Stimulated activated CD8-positive, alpha-beta memory T cell treated with anti-CD3 and anti-CD28 coated beads, Interleukin-12 subunit alpha, Interleukin-12 subunit beta, amount 100 ng/mL, for 1 hour (primary cell): ENCODE results near the gene RPL32.

Source experiments
- DNase-seq: peaks from one replicate; pipeline ENCODE4 v3.0.0-alpha.2; 2020; ENCODE audit warnings: low read depth

Gene RPL32

GRCh38 chr3:12832350-12833221, 8.8 kb downstream of the RPL32 start:
- DNase-seq: no peak

DNA sequence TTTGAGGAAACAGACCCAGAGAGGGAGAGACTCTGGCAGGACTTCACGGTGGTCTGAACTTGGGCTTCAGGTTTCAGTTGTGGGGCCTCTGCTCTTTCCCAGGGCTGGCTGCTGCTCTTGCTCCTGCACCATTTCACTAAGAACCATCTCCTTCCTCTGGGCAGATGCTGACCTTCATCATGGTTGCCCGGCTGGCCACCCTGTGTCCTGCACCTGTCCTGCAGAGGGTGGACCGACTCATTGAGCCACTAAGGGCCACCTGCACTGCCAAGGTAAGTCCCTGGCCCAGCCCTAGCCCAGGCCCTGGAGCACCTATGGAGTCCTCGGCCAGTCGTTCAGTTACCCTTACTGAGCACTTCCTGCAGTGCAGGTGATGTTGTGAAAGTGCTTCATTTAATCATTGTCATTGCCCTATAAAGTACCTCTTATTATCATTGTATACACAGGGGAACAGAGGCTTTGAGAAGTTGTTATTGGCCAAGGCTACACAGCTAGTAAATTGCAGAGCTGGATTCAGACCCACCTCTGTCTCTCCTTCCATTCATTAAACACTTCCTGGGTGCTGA, 10.0 kb downstream of the RPL32 start:
- DNase-seq: no peak

GRCh38 chr3:12830785-12831156, 10.6 kb downstream of the RPL32 start:
- DNase-seq: no peak

GRCh38 chr3:12829886-12830784, 11.2 kb downstream of the RPL32 start:
- DNase-seq: no peak

DNA sequence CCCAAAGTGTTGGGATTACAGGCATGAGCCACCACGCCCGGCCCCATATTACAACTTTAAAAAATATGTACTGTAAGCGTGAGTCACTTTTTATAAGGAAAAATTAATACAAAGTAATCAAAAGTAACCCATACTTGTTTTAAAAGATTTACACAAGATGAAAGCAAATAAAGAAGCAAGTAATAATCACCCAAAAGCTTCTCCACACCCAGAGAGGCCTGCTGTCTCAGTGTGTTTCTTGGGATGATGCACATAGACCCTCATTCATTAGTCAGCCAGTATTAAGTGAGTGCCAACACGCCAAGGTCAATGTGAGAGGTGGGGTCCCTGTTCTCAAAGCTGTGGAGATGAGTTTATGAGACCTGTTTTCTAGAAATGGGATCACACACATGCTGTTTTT, 12.0 kb downstream of the RPL32 start:
- DNase-seq: no peak

DNA sequence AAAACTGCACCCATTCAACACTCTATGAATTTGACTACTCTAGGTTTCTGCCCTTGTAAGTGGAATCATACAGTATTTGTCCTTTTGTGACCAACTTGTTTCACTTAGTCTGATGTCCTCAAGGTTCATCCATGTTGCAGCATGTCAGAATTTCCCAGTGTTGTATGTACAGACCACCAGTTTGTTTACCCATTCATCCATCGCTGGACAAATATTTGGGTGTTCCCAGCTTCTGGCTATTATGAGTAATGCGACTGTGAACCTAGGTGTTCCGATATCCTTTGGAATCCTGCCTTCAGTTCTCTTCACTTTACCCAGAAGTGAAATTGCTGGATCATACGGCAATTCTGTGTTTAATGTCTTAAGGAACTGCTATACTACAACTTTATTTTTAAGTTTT, 12.6 kb downstream of the RPL32 start:
- DNase-seq: no peak

DNA sequence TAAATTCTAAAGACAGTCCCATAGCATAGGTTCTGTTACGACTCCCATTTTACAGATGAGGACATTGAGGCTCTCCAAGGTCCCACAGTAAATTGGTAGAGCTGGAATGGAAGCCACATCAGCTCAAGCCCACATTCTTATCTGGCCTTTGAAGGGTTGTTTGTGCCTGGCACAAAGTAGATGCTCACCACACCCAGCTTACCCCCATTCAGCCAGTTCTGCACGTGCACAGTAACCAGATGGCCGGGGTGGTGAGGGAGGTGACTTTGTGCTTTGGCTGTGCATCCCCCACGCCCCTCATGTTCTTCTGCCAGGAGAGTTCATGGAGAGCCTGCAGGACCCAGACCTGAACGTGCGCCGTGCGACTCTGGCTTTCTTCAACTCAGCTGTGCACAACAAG, 16.2 kb downstream of the RPL32 start:
- DNase-seq: no peak

- DNase-seq: no peak
Measured at GRCh38 chr3:12824299-12824698, 17.1 kb downstream of the RPL32 start.

DNA sequence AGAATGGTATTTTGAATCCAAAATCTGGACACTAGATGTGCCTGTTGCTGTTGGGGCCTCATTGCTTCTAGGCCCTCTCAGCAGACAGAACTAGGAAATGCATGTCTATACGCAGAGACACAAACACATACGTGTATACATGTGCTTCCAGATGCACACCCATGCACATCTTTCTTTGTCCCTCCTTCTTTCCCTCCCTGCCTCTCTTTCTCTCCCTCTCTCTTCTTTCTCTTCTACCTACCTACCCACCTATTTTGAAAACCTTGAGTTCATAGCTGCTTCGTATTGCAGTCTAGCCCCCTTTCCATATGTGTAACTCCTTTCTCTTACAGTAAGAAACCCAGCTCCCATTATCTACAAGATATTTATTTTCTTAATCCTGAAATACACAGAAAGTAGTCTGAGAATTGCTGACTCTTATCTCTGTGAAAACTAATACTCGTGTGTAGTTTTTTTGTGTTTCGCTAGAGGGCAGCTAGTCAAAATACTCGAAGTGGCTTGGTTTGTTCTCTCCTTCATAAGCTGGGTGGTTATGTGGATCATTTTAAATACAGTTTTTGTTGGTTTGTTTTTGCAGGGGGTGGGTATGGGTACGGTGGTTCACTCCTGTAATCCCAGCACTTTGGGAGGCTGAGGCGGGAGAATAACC, 18.5 kb downstream of the RPL32 start:
- DNase-seq: no peak

DNA sequence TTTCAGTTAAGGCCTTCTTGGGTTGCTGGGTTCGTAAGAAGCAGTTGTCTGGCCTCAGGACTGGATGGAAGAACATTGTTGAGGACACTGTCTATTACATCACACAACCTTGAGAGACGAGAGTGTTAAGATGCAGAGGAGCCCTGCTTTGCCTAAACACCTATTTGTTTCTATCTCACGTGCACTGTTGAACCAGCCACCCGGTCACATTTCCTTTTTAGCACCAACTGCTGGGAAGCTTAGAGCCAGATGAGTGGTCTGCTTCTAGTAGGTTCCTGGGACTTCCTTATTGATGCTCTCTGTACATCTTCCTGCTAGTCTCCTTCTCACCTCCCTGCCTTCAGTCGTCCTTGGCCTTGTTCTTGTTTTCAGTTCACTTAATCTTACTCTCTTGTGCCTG, 22.6 kb downstream of the RPL32 start:
- DNase-seq: no peak

DNA sequence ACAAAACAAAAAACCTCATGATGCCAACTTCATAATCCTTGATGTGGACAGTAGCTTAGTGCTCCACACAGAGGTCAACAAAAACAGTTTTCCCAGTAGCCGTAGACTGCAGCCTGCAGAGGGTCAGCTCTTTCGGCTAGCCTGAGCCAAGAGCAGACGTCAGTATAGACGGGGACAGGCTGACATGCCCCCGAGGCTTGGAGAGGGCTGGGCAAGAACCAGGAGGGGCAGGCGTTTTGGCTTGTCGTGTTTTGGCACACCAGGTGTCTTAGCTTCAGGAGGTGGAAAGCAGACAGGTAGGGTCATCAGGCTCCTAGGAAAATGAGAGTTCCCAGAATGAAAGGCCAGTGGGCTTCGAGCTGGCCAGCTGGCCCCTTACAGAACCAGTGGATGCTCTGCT, 23.1 kb downstream of the RPL32 start:
- no peak for DNase-seq

- DNase-seq: no peak
Measured at GRCh38 chr3:12817343-12817710, 24.0 kb downstream of the RPL32 start.

GRCh38 chr3:12816521-12817342, 24.6 kb downstream of the RPL32 start:
- DNase-seq: no peak

DNA sequence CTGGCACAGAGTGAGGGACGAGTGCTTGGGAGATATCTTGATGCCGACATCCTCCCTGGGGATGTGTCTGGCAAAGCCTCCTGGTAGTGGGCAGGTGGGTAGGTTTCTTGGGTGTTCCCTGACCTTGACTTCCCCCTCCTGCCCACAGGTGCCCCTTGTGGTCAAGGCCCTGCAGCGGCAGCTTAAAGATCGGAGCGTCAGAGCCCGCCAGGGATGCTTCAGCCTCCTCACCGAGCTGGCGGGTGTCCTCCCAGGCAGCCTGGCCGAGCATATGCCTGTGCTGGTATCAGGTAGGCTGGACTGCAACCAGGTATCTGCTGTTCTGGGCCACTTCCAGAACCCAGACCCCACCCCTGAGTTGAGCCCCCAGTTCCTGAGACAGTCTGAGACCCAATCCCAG, 25.6 kb downstream of the RPL32 start:
- DNase-seq: no peak

DNA sequence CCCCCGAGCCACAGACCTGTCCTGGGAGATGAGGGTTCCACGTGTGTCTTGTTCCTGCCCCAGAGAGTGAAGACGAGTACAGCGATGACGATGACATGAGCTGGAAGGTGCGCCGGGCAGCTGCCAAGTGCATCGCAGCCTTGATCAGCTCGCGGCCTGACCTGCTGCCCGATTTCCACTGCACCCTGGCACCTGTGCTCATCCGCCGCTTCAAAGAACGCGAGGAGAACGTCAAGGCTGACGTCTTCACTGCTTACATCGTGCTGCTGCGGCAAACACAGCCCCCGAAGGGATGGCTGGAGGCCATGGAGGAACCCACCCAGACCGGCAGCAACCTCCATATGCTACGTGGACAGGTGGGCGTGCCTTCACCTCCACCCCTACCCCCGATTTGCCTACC, 26.3 kb downstream of the RPL32 start:
- no peak for DNase-seq

DNA sequence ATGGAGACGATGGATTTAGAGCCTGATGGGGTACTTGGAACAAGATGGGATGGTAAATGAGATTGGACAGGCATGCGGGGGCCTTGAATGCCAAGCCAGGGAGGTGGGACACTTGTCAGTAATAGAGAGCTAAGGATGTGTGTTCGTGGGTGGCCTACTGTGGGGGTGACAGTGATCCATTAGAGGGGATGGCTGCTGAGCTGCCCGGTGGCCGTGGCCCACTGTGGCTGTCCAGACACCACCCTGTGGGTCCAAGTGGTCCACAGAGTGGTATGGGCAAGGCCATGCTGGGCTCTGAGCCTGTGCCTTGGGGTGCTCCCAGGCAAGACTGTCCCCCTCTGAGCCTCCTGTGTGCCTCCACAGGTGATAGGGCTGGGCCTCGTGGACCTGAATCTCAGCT, 27.4 kb downstream of the RPL32 start:
- DNase-seq: no peak

GRCh38 chr3:12812812-12813211, 28.6 kb downstream of the RPL32 start:
- DNase-seq: no peak

GRCh38 chr3:12810961-12811360, 30.4 kb downstream of the RPL32 start:
- no peak for DNase-seq

DNA sequence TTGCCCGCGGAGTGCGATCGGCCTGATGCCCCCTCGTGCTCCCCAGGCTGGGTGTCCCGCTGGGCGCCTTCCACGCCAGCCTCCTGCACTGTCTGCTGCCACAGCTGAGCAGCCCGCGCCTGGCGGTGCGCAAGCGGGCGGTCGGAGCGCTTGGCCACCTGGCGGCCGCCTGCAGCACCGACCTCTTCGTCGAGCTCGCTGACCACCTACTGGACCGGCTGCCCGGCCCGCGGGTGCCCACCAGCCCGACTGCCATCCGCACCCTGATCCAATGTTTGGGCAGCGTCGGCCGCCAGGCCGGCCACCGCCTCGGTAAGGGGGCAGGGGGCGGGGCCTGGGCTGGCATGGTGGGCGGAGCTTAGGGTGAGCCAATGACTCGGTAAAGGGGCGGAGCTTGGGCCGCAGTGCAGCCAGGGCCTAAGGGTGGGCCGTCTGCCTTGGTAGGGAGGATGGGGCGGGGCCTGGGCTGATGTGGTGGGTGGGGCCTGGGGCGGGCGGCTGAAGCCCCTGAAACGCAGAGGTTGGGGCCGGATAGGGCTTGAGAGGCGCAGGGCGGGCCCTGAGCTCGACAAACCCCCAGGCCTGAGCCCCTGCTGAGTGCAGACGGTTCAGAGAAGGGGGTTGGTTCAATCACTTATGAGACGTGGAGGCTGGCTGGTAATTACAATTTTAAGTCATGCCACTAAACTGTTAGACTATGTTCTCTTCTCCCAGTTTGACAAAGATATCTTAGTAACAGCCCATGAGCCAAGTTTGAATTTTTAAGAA, 31.2 kb downstream of the RPL32 start:
- peak; percentile 87 for DNase-seq

DNA sequence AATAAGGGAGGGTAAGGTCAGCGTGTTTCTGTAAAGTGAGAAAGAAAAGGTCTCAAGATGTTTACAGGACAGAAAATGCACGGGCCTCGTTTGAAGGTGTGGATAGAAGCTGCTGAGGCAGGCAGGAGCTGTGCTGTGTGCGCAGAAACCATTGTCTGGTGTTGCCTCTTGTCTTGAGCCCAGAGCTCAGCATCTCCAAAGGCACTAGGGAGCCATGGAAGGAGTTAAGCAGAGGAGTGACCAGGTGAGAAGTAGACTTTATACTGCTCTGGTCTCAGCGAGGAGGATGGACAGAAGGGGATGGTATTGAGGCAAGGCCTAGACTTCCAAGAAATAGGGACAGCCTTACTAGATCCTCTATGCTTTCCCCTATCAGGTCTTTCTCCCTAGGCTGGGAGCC, 31.9 kb downstream of the RPL32 start:
- DNase-seq: no peak

- DNase-seq: no peak
Measured at GRCh38 chr3:12809001-12809400, 32.4 kb downstream of the RPL32 start.
